IgD-negative memory B cell (primary cell): ENCODE results near the gene ABCE1. TPM values are rescaled to one million over a fixed set of nuclear protein-coding genes. Genes with fewer than 3 reads are reported as not detected.
"Not testable (repeated sequence)": the region's sequence is repeated elsewhere in the genome, so short reads cannot be mapped to it uniquely, and the experiment has no call there.

Experiments used
- H3K27ac Mint-ChIP-seq, 3 donors: one replicate each; pipeline ENCODE4 v1.8.0; 2020 to 2022; ENCODE audit warnings: mild to moderate bottlenecking in 3 of 3, mixed read lengths in 3 of 3, moderate library complexity in 1 of 3
- H3K27me3 Mint-ChIP-seq: one replicate; pipeline ENCODE4 v1.8.0; 2021; ENCODE audit warnings: mixed read lengths
- H3K36me3 Mint-ChIP-seq: one replicate; pipeline ENCODE4 v1.8.0; 2020; ENCODE audit warnings: mild to moderate bottlenecking, mixed read lengths
- H3K4me1 Mint-ChIP-seq, 3 donors: one replicate each; pipeline ENCODE4 v1.8.0; 2020 to 2022; ENCODE audit warnings: mixed read lengths in 3 of 3, mild to moderate bottlenecking in 1 of 3
- H3K4me3 Mint-ChIP-seq, 4 donors: one replicate each; pipeline ENCODE4 v1.8.0; 2020 to 2022; ENCODE audit warnings: mild to moderate bottlenecking in 4 of 4, mixed read lengths in 4 of 4, moderate library complexity in 3 of 4
- H3K9me3 Mint-ChIP-seq, 3 donors: one replicate each; pipeline ENCODE4 v1.8.0; 2020 to 2021; ENCODE audit warnings: mixed read lengths in 3 of 3, mild to moderate bottlenecking in 1 of 3
- polyA plus RNA-seq: library from polyadenylated mRNA; unstranded; fragments of 300-500 nt; fragmentation: Illumina TruSeq; gene quantifications from one replicate; pipeline ENCODE4 v1.2.3, GENCODE V29; 2021

Gene ABCE1
- polyA plus RNA-seq, 1 donor from 2014 or later: 48.1 TPM

- Mint-ChIP-seq H3K4me1 (peaks cover 19 to 30% (median 20%) of the 10 kb centered on the region in 3 donors), H3K27ac (peak overlapping the region; percentile 29 to 78 (median 51)), H3K9me3 (no peaks in the 10 kb centered on the region), H3K36me3 (peaks cover 5% of the 10 kb centered on the region), H3K27me3 (no peaks in the 10 kb centered on the region), H3K4me3 (peak overlapping the region in 3 of 4 donors; percentile 13 to 76 (median 18))
Measured at GRCh38 chr4:145132511-145133098, 34.5 kb downstream of the ABCE1 start.

- Mint-ChIP-seq H3K27ac (peak overlapping the region in 2 of 3 donors; percentile 39 to 80), H3K4me3 (peak overlapping the region in 1 of 4 donors; percentile 49), H3K4me1 (peaks cover 19 to 23% (median 20%) of the 10 kb centered on the region in 3 donors), H3K36me3 (peaks cover 16% of the 10 kb centered on the region)
- H3K9me3 Mint-ChIP-seq, H3K27me3 Mint-ChIP-seq: not testable (repeated sequence)
Measured at GRCh38 chr4:145136219-145136618, 38.1 kb downstream of the ABCE1 start.

- Mint-ChIP-seq H3K4me1 (peaks cover 0 to 9% (median 1%) of the 10 kb centered on the region in 3 donors), H3K36me3 (peaks cover 6% of the 10 kb centered on the region), H3K4me3 (no peak overlapping the region), H3K27me3 (no peaks in the 10 kb centered on the region), H3K27ac (no peak overlapping the region), H3K9me3 (no peaks in the 10 kb centered on the region)
Measured at GRCh38 chr4:145148980-145149379, 50.9 kb downstream of the ABCE1 start.

- H3K4me1 Mint-ChIP-seq: peaks cover 3 to 9% (median 4%) of the 10 kb centered on the region in 3 donors
- no peaks in the 10 kb centered on the region for H3K9me3 Mint-ChIP-seq
- peak overlapping the region in 1 of 3 donors; percentile 76 for H3K27ac Mint-ChIP-seq
- H3K27me3 Mint-ChIP-seq: no peaks in the 10 kb centered on the region
- H3K36me3 Mint-ChIP-seq: peaks cover 8% of the 10 kb centered on the region
- H3K4me3 Mint-ChIP-seq: no peak overlapping the region
Measured at GRCh38 chr4:145153181-145153903, 55.2 kb downstream of the ABCE1 start.

GRCh38 chr4:145153904-145154298 is 55.8 kb downstream of the ABCE1 start:
- Mint-ChIP-seq H3K4me1 (peaks cover 3 to 9% (median 4%) of the 10 kb centered on the region in 3 donors), H3K27ac (peak overlapping the region in 1 of 3 donors; percentile 76), H3K4me3 (no peak overlapping the region), H3K27me3 (no peaks in the 10 kb centered on the region), H3K9me3 (no peaks in the 10 kb centered on the region), H3K36me3 (peaks cover 8% of the 10 kb centered on the region)

GRCh38 chr4:145154573-145154972 is 56.5 kb downstream of the ABCE1 start:
- Mint-ChIP-seq H3K36me3 (peaks cover 8% of the 10 kb centered on the region), H3K4me1 (peaks cover 3 to 9% (median 4%) of the 10 kb centered on the region in 3 donors), H3K27ac (no peak overlapping the region), H3K4me3 (no peak overlapping the region), H3K9me3 (no peaks in the 10 kb centered on the region), H3K27me3 (no peaks in the 10 kb centered on the region)

- no peaks in the 10 kb centered on the region for H3K9me3 Mint-ChIP-seq
- peaks cover 1 to 4% (median 3%) of the 10 kb centered on the region in 3 donors for H3K4me1 Mint-ChIP-seq
- H3K27ac Mint-ChIP-seq: no peak overlapping the region
- no peaks in the 10 kb centered on the region for H3K27me3 Mint-ChIP-seq
- peaks cover 7% of the 10 kb centered on the region for H3K36me3 Mint-ChIP-seq
- H3K4me3 Mint-ChIP-seq: no peak overlapping the region
Measured at GRCh38 chr4:145155268-145155870, 57.3 kb downstream of the ABCE1 start.

GRCh38 chr4:145156986-145157385 is 58.9 kb downstream of the ABCE1 start:
- Mint-ChIP-seq H3K27me3 (no peaks in the 10 kb centered on the region), H3K36me3 (peaks cover 4% of the 10 kb centered on the region), H3K4me1 (peaks cover 0 to 4% (median 3%) of the 10 kb centered on the region in 3 donors), H3K4me3 (no peak overlapping the region), H3K9me3 (no peaks in the 10 kb centered on the region), H3K27ac (no peak overlapping the region)

- H3K4me1 Mint-ChIP-seq: peaks cover 0 to 3% (median 0%) of the 10 kb centered on the region in 3 donors
- H3K27ac Mint-ChIP-seq: no peak overlapping the region
- H3K4me3 Mint-ChIP-seq: no peak overlapping the region
- H3K9me3 Mint-ChIP-seq: no peaks in the 10 kb centered on the region
- H3K27me3 Mint-ChIP-seq: no peaks in the 10 kb centered on the region
- no peaks in the 10 kb centered on the region for H3K36me3 Mint-ChIP-seq
Measured at GRCh38 chr4:145161549-145161948, 63.4 kb downstream of the ABCE1 start.

GRCh38 chr4:145167887-145168286 is 69.8 kb downstream of the ABCE1 start:
- Mint-ChIP-seq H3K27me3 (no peaks in the 10 kb centered on the region), H3K4me3 (no peak overlapping the region), H3K27ac (no peak overlapping the region), H3K36me3 (peaks cover 5% of the 10 kb centered on the region), H3K4me1 (peaks cover 8 to 15% (median 8%) of the 10 kb centered on the region in 3 donors), H3K9me3 (no peaks in the 10 kb centered on the region)

GRCh38 chr4:145168581-145169187 is 70.6 kb downstream of the ABCE1 start:
- peaks cover 10 to 16% (median 10%) of the 10 kb centered on the region in 3 donors for H3K4me1 Mint-ChIP-seq
- no peaks in the 10 kb centered on the region for H3K9me3 Mint-ChIP-seq
- no peaks in the 10 kb centered on the region for H3K27me3 Mint-ChIP-seq
- peak overlapping the region in 1 of 4 donors; percentile 4 for H3K4me3 Mint-ChIP-seq
- H3K36me3 Mint-ChIP-seq: peaks cover 7% of the 10 kb centered on the region
- peak overlapping the region in 1 of 3 donors; percentile 26 for H3K27ac Mint-ChIP-seq

GRCh38 chr4:145170223-145170622 is 72.1 kb downstream of the ABCE1 start:
- H3K27ac Mint-ChIP-seq: no peak overlapping the region
- H3K4me1 Mint-ChIP-seq: peaks cover 16 to 23% (median 19%) of the 10 kb centered on the region in 3 donors
- peaks cover 14% of the 10 kb centered on the region for H3K36me3 Mint-ChIP-seq
- H3K9me3 Mint-ChIP-seq: no peaks in the 10 kb centered on the region
- no peak overlapping the region for H3K4me3 Mint-ChIP-seq
- no peaks in the 10 kb centered on the region for H3K27me3 Mint-ChIP-seq

- Mint-ChIP-seq H3K27me3 (no peaks in the 10 kb centered on the region), H3K27ac (peak overlapping the region in 1 of 3 donors; percentile 84), H3K4me1 (peaks cover 16 to 23% (median 19%) of the 10 kb centered on the region in 3 donors), H3K9me3 (no peaks in the 10 kb centered on the region), H3K4me3 (no peak overlapping the region), H3K36me3 (peaks cover 14% of the 10 kb centered on the region)
Measured at GRCh38 chr4:145171911-145172310, 73.8 kb downstream of the ABCE1 start.

- Mint-ChIP-seq H3K4me3 (peak overlapping the region; percentile 94 to 97 (median 96)), H3K9me3 (no peaks in the 10 kb centered on the region), H3K27me3 (no peaks in the 10 kb centered on the region), H3K36me3 (peaks cover 11% of the 10 kb centered on the region), H3K4me1 (peaks cover 25 to 44% (median 41%) of the 10 kb centered on the region in 3 donors), H3K27ac (peak overlapping the region in 2 of 3 donors; percentile 90 to 98)
Measured at GRCh38 chr4:145176641-145177432, 78.7 kb downstream of the ABCE1 start.
